ENCODE results near the gene ZBTB25. TPM values are rescaled to one million over a fixed set of nuclear protein-coding genes. Genes with fewer than 3 reads are reported as not detected.

The ZBTB25 gene
- total RNA-seq, 1 experiment from 2014 or later: 19.0 TPM

DNA sequence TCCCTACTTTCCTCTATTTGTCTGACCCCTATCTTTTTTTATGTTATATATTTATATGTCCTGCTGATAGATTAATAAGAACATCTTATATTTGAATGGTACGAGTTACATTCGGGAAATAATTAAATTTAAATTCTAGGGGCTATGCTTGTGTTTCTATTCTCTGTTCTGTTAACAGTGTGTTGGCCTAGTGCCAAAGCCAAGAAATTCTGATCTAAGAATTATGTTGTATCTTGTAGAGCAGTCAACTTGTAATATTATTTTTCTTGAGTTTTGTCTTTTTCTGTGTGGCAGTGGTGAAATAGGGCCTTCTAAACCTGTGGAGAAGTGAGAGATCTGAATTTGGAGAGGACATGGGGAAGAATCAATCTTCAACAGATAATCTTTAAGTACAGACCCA is 27.9 kb upstream of the ZBTB25 start:
- POLR2A ChIA-PET: no interaction called here
- Histone ChIP-seq H3K9me3 (ENCODE audit: control insufficient read depth in 1 of 2, insufficient read depth in 1 of 2, low read depth in 1 of 2, low read length in 2 of 2) (no peaks in the 10 kb centered on the region), H3K27me3 (ENCODE audit: insufficient read depth, low read length) (no peaks in the 10 kb centered on the region), H3K79me2 (ENCODE audit: insufficient read depth, low read length) (no peaks in the 10 kb centered on the region), H4K20me1 (ENCODE audit: insufficient read depth) (no peaks in the 10 kb centered on the region), H3K4me2 (ENCODE audit: low read length) (no peak overlapping the region), H3K9me2 (ENCODE audit: insufficient read depth) (no peaks in the 10 kb centered on the region), H3K4me3 (replicated peaks in 1 of 2; ENCODE audit: low read depth in 1 of 2, low read length in 2 of 2) (no peak overlapping the region), H3K4me1 (ENCODE audit: control insufficient read depth in 1 of 2, insufficient read depth in 2 of 2, low read length in 2 of 2) (no peaks in the 10 kb centered on the region), H3K36me3 (ENCODE audit: control insufficient read depth in 1 of 2, insufficient read depth in 2 of 2, low read length in 2 of 2) (no peaks in the 10 kb centered on the region), H3K27ac (ENCODE audit: low read depth, low read length) (no peak overlapping the region), H2AFZ (ENCODE audit: low read depth, low read length, poor library complexity, severe bottlenecking) (no peak overlapping the region), H3K9ac (ENCODE audit: low read length) (no peak overlapping the region)
- RAD21 ChIA-PET (ENCODE audit: low non-redundant PET in 1 of 2, low total read pairs in 2 of 2, uncharacterized antibody in 2 of 2, unreplicated experiment in 2 of 2): interaction anchor here in 1 of 2 experiments (0.7 kb wide), 1 partner anchor 144 kb away, joined by 3 read pairs; no protein-coding TSS in a partner anchor
- BruUV-seq (replicated peaks): no TSS peak
- TF ChIP-seq CBX3 (IDR thresholded peaks at IDR 0.05; ENCODE audit: low read depth) (no peak), SRF (IDR thresholded peaks at IDR 0.05; ENCODE audit: low read depth) (no peak), EZH2phosphoT487 (IDR thresholded peaks at IDR 0.05; ENCODE audit: borderline replicate concordance) (no peak), FOSL1 (IDR thresholded peaks at IDR 0.05; ENCODE audit: low read depth) (no peak), SP1 (IDR thresholded peaks at IDR 0.05; ENCODE audit: low read depth) (no peak), ZNF274 (IDR thresholded peaks at IDR 0.05; ENCODE audit: low read depth, low read length) (no peak), TCF7L2 (IDR thresholded peaks at IDR 0.05; ENCODE audit: borderline replicate concordance, extremely low read depth, insufficient read depth, insufficient read length) (no peak), EGR1 (IDR thresholded peaks at IDR 0.05; ENCODE audit: low read depth) (no peak), POLR2AphosphoS5 (IDR thresholded peaks at IDR 0.05; ENCODE audit: low read depth, low read length) (no peak), CEBPB (IDR thresholded peaks at IDR 0.05; ENCODE audit: low read depth) (no peak)
- TF ChIP-seq, protein P1, sequence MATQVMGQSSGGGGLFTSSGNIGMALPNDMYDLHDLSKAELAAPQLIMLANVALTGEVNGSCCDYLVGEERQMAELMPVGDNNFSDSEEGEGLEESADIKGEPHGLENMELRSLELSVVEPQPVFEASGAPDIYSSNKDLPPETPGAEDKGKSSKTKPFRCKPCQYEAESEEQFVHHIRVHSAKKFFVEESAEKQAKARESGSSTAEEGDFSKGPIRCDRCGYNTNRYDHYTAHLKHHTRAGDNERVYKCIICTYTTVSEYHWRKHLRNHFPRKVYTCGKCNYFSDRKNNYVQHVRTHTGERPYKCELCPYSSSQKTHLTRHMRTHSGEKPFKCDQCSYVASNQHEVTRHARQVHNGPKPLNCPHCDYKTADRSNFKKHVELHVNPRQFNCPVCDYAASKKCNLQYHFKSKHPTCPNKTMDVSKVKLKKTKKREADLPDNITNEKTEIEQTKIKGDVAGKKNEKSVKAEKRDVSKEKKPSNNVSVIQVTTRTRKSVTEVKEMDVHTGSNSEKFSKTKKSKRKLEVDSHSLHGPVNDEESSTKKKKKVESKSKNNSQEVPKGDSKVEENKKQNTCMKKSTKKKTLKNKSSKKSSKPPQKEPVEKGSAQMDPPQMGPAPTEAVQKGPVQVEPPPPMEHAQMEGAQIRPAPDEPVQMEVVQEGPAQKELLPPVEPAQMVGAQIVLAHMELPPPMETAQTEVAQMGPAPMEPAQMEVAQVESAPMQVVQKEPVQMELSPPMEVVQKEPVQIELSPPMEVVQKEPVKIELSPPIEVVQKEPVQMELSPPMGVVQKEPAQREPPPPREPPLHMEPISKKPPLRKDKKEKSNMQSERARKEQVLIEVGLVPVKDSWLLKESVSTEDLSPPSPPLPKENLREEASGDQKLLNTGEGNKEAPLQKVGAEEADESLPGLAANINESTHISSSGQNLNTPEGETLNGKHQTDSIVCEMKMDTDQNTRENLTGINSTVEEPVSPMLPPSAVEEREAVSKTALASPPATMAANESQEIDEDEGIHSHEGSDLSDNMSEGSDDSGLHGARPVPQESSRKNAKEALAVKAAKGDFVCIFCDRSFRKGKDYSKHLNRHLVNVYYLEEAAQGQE (IDR thresholded peaks at IDR 0.05; ENCODE audit: low read depth): no peak
- TF ChIP-seq, protein P2, sequence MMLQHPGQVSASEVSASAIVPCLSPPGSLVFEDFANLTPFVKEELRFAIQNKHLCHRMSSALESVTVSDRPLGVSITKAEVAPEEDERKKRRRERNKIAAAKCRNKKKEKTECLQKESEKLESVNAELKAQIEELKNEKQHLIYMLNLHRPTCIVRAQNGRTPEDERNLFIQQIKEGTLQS (IDR thresholded peaks at IDR 0.05): no peak
- CTCF ChIA-PET: no interaction called here
- DNase-seq (ENCODE audit: low read depth, low spot score) (no peak), ATAC-seq (no peak)
- intact Hi-C loops (cut with micrococcal nuclease): no loop called here

Data from HCT116 (cell line).